Body of pancreas (tissue), 4 donors: ENCODE measurements around the gene RGL3. TPM values are rescaled to one million over a fixed set of nuclear protein-coding genes. Genes with fewer than 3 reads are reported as not detected.

ENCODE experiments used
- ATAC-seq: fragments of 150-250 bp; one replicate; pipeline ENCODE4 v1.9.1; 2016
- DNase-seq, 4 donors: peaks; one replicate each; pipeline ENCODE4 v3.0.0-alpha.2; 2019
- H3K27ac ChIP-seq, 4 donors: fragments of 200-600 bp; sonication (generic); 1 replicate in 3 of 4; 2 replicates in 1 of 4; pipeline versions ENCODE4 v1.5.1 to v1.6.1; 2016 to 2019; ENCODE audit warnings: mild to moderate bottlenecking in 1 of 4, mixed read lengths in 1 of 4, moderate library complexity in 1 of 4
- H3K27me3 ChIP-seq, 2 donors: fragments of 200-600 bp; sonication (generic); one replicate each; pipeline ENCODE4 v1.6.0; 2016; ENCODE audit warnings: mild to moderate bottlenecking in 1 of 2
- H3K36me3 ChIP-seq, 2 donors: fragments of 200-600 bp; sonication (generic); replicated peaks in 1 of 2; 2 replicates each; pipeline ENCODE4 v1.5.1; 2016; ENCODE audit warnings: low read depth in 2 of 2; ENCODE audit not compliant: insufficient read depth in 1 of 2
- H3K4me1 ChIP-seq: fragments of 200-600 bp; sonication (generic); one replicate; pipeline ENCODE4 v1.6.0; 2016
- H3K4me3 ChIP-seq, 2 donors: fragments of 200-600 bp; sonication (generic); 1 replicate in 1 of 2; 2 replicates in 1 of 2; pipeline ENCODE4 v1.5.1; 2016 to 2019
- H3K9me3 ChIP-seq, 3 donors: fragments of 200-600 bp; sonication (generic); 1 replicate in 2 of 3; 2 replicates in 1 of 3; pipeline ENCODE4 v1.5.1; 2016
- CTCF ChIP-seq, 7 experiments: fragments of 450-650 bp in 4 of 7; fragments of 200-600 bp in 3 of 7; sonication (generic) in 3 of 7; IDR thresholded peaks; one replicate each; pipeline ENCODE4 v1.5.1; 2016 to 2019; ENCODE audit warnings: antibody characterized with exemption in 7 of 7
- POLR2A ChIP-seq, 3 donors: fragments of 450-650 bp; IDR thresholded peaks; one replicate each; pipeline ENCODE4 v1.6.1; 2016; ENCODE audit warnings: antibody characterized with exemption in 3 of 3, mild to moderate bottlenecking in 2 of 3
- WGBS, 2 donors: methylation state at CpG; one replicate each; pipeline ENCODE4 v1.1.5; 2017; 5-methylcytosine and 5-hydroxymethylcytosine counted together
- intact Hi-C: fragments of 100-400 bp; cut with DNase I; formaldehyde crosslinking; loops from one replicate; pipeline ENCODE4 v1.15.1; 2023
- total RNA-seq, 2 donors: library from RNA; depleted of rRNA; stranded (reverse); fragments of >200 nt; gene quantifications; one replicate each; pipeline ENCODE4 v1.1.0, GENCODE V29; 2016

The RGL3 gene
- total RNA-seq, 2 donors from 2014 or later: 35.0 to 56.0 TPM

DNA sequence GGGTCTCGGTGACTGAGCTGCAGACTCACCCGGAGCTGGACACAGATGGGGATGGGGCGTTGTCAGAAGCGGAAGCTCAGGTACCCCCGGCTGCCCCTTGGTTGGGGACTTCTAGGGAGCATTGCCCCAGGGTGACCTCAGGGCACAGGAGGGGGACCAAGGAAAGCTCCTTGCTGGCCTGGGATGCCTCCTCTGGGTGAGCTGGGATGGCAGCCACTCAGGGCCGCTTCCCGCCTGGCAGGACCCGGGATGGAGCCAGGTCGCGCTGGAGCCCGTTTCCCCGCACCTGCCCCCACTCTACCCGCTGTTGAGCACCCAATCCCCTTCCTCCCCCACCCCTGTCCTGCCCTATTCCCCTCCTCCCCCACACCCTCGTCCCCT is 27.1 kb upstream of the RGL3 start:
- DNase-seq (no peak), ATAC-seq (no peak)
- TF ChIP-seq POLR2A (IDR thresholded peaks at IDR 0.05) (no peak), CTCF (IDR thresholded peaks at IDR 0.05) (no peak)
- 84 to 91% methylated on average over 12 to 14 of the region's 14 CpGs for WGBS, 2 donors
- intact Hi-C loops: loop anchor here (5.0 kb wide), 1 partner anchor 154 kb away; no protein-coding TSS in a partner anchor
- Histone ChIP-seq H3K27ac (no peak overlapping the region), H3K27me3 (no peaks in the 10 kb centered on the region), H3K9me3 (no peaks in the 10 kb centered on the region), H3K4me1 (no peaks in the 10 kb centered on the region), H3K36me3 (peaks cover 0 to 25% of the 10 kb centered on the region in 2 donors), H3K4me3 (no peak overlapping the region)

- DNase-seq: no peak
- TF ChIP-seq CTCF (IDR thresholded peaks at IDR 0.05): no peak
- TF ChIP-seq POLR2A (IDR thresholded peaks at IDR 0.05): no peak
- intact Hi-C loops: loop anchor here (5.0 kb wide), 1 partner anchor 153 kb away; no protein-coding TSS in a partner anchor
- ATAC-seq: no peak
- H3K27me3 ChIP-seq: no peaks in the 10 kb centered on the region
- H3K36me3 ChIP-seq: peaks cover 0 to 25% of the 10 kb centered on the region in 2 donors
- H3K4me1 ChIP-seq: no peaks in the 10 kb centered on the region
- WGBS, 2 donors: 83 to 86% methylated on average over 12 to 13 of the region's 13 CpGs
- no peaks in the 10 kb centered on the region for H3K9me3 ChIP-seq
- H3K27ac ChIP-seq: no peak overlapping the region
- no peak overlapping the region for H3K4me3 ChIP-seq
These were observed 26.0 kb upstream of the RGL3 start for GRCh38 chr19:11445141-11445540.

DNA sequence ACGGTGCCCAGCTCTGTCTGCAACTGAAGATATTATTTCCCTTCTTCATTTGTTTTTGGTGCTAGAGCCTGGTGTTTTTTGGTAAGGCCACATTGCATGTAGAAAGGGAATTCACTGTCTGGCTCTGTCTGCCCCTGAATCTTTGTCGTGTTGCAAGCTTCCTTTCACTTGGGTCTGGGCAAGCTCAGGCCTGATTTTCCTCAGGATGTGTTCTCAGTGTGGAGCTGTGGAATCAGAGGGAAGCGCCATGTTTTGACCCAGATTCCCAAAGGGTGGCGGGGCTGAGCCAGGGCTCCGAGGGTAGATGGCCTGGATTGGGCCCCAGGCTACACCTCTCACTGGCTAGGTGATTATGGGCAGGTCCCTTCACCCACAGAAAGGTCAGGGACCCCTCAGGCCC is 24.9 kb upstream of the RGL3 start:
- H3K4me1 ChIP-seq: no peaks in the 10 kb centered on the region
- DNase-seq: no peak
- no peak overlapping the region for H3K4me3 ChIP-seq
- H3K27ac ChIP-seq: no peak overlapping the region
- ATAC-seq: no peak
- TF ChIP-seq CTCF (IDR thresholded peaks at IDR 0.05) (no peak), POLR2A (IDR thresholded peaks at IDR 0.05) (no peak)
- no peaks in the 10 kb centered on the region for H3K9me3 ChIP-seq
- H3K27me3 ChIP-seq: no peaks in the 10 kb centered on the region
- 91 to 92% methylated on average over 4 to 5 of the region's 5 CpGs for WGBS, 2 donors
- peaks cover 0 to 20% of the 10 kb centered on the region in 2 donors for H3K36me3 ChIP-seq
- intact Hi-C loops: no loop called here

- H3K36me3 ChIP-seq: peaks cover 0 to 10% of the 10 kb centered on the region in 2 donors
These were observed 18.8 kb upstream of the RGL3 start for GRCh38 chr19:11437955-11438354.

More at GRCh38 chr19:11437955-11438354, 18.8 kb upstream of the RGL3 start:
- intact Hi-C loops: no loop called here
- WGBS, 2 donors: 91 to 96% methylated on average over 7 to 9 of the region's 9 CpGs
- H3K4me1 ChIP-seq: peaks cover 18% of the 10 kb centered on the region
- ATAC-seq: no peak
- H3K27ac ChIP-seq: no peak overlapping the region
- H3K27me3 ChIP-seq: no peaks in the 10 kb centered on the region
- no peak overlapping the region for H3K4me3 ChIP-seq
- TF ChIP-seq POLR2A (IDR thresholded peaks at IDR 0.05): no peak
- no peak for TF ChIP-seq CTCF (IDR thresholded peaks at IDR 0.05)
- DNase-seq: no peak
- H3K9me3 ChIP-seq: no peaks in the 10 kb centered on the region
